ENCODE results near the gene AFMID. TPM values are rescaled to one million over a fixed set of nuclear protein-coding genes. Genes with fewer than 3 reads are reported as not detected.

AFMID gene
- total RNA-seq, 1 donor from 2014 or later: 25.5 TPM

DNA sequence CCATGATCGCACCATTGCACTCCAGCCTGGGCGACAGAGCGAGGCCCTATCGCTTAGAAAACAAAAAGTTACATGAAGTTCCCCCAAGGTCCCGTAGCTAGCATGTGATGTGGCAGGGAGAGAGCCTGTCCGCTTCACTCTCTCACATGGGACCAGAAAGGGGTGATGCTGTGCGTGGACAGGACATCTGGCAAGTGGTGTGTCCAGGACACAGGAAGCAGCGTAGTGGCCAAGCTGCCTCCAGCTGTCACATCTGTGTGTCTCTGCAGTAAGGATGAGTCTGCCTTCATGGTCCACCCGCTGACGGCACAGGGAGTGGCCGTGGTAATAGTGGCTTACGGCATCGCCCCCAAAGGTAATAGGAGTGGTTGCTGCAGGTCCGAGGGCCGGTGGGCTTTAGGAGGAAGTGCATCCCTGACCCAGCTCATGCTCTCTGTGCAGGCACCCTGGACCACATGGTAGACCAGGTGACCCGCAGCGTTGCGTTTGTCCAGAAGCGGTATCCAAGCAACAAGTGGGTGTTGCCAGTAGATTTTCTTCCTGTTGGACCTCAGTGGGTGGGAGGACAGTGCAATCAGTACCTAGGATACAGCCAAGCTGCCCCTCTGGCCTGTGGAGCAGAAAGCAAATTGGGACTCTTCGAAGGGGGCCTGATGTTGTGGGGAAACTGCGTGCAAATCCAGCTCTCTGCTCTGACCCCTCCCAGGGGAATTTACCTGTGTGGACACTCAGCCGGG lies 17.4 kb downstream of the AFMID start:
- no peak for DNase-seq (ENCODE audit: low spot score)
- no peaks in the 10 kb centered on the region for H3K9me3 Mint-ChIP-seq (ENCODE audit: low read depth)
- no peak overlapping the region for H3K27ac Mint-ChIP-seq (ENCODE audit: unreplicated experiment)
- TF ChIP-seq, protein P1, sequence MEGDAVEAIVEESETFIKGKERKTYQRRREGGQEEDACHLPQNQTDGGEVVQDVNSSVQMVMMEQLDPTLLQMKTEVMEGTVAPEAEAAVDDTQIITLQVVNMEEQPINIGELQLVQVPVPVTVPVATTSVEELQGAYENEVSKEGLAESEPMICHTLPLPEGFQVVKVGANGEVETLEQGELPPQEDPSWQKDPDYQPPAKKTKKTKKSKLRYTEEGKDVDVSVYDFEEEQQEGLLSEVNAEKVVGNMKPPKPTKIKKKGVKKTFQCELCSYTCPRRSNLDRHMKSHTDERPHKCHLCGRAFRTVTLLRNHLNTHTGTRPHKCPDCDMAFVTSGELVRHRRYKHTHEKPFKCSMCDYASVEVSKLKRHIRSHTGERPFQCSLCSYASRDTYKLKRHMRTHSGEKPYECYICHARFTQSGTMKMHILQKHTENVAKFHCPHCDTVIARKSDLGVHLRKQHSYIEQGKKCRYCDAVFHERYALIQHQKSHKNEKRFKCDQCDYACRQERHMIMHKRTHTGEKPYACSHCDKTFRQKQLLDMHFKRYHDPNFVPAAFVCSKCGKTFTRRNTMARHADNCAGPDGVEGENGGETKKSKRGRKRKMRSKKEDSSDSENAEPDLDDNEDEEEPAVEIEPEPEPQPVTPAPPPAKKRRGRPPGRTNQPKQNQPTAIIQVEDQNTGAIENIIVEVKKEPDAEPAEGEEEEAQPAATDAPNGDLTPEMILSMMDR (IDR thresholded peaks at IDR 0.05): no peak
- no peaks in the 10 kb centered on the region for H3K4me1 Mint-ChIP-seq (ENCODE audit: low read depth)
- no peak overlapping the region for H3K4me3 Mint-ChIP-seq (ENCODE audit: unreplicated experiment)
- H3K27me3 Mint-ChIP-seq (ENCODE audit: low read depth): no peaks in the 10 kb centered on the region
- peaks cover 4% of the 10 kb centered on the region for H3K36me3 Mint-ChIP-seq (ENCODE audit: low read depth)

DNA sequence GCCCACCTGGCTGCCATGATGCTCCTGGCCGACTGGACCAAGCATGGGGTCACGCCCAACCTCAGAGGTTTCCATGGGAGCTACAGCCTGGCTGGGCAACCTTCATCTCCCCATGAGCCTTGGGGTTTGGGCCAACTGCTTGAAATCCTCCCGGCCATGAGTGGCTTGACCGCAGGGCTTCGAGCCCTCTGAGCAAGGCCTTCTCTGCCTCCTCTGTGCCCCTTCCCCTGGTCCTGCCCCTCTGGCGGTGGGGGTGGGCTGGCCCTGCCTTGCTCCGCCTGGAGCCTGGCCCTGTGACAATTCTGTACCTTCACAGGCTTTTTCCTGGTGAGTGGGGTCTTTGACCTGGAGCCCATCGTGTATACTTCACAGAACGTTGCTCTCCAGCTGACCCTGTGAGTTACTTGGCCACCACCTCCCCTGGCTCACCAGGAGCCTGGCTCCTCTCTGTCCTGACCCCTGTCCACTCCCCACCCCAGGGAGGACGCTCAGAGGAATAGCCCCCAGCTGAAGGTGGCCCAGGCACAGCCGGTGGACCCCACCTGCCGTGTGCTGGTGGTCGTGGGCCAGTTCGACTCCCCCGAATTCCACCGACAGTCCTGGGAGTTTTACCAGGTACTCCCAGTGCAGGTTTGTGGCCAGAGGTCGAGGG lies 18.1 kb downstream of the AFMID start:
- no peak overlapping the region for H3K27ac Mint-ChIP-seq (ENCODE audit: unreplicated experiment)
- TF ChIP-seq, protein P1 (IDR thresholded peaks at IDR 0.05): no peak
- H3K4me1 Mint-ChIP-seq (ENCODE audit: low read depth): no peaks in the 10 kb centered on the region
- no peak for DNase-seq (ENCODE audit: low spot score)
- no peaks in the 10 kb centered on the region for H3K27me3 Mint-ChIP-seq (ENCODE audit: low read depth)
- H3K36me3 Mint-ChIP-seq (ENCODE audit: low read depth): peaks cover 4% of the 10 kb centered on the region
- H3K9me3 Mint-ChIP-seq (ENCODE audit: low read depth): no peaks in the 10 kb centered on the region
- no peak overlapping the region for H3K4me3 Mint-ChIP-seq (ENCODE audit: unreplicated experiment)

DNA sequence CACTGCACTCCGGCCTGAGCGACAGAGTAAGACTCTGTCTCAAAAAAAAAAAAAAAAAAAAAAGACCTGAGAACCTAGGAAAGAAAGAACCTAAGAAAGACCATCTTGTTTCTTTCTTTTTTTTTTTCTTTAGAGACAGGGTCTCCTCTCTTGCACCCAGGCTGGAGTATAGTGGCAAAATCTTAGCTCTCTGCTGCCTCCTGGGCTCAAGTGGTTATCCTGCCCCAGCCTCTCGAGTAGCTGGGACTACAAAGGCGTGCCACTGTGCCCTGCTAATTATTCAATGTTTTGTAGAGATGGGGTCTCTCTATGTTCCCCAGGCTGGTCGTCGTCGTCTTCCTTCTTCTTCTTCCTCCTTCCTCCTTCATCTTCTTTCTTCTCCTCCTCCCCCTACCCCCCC lies 19.1 kb downstream of the AFMID start:
- DNase-seq (ENCODE audit: low spot score): no peak
- TF ChIP-seq, protein P1 (IDR thresholded peaks at IDR 0.05): peak; percentile 22
- no peak overlapping the region for H3K27ac Mint-ChIP-seq (ENCODE audit: unreplicated experiment)
- H3K4me1 Mint-ChIP-seq (ENCODE audit: low read depth): peaks cover 3% of the 10 kb centered on the region
- no peaks in the 10 kb centered on the region for H3K27me3 Mint-ChIP-seq (ENCODE audit: low read depth)
- H3K4me3 Mint-ChIP-seq (ENCODE audit: unreplicated experiment): no peak overlapping the region
- peaks cover 4% of the 10 kb centered on the region for H3K36me3 Mint-ChIP-seq (ENCODE audit: low read depth)
- H3K9me3 Mint-ChIP-seq (ENCODE audit: low read depth): no peaks in the 10 kb centered on the region

DNA sequence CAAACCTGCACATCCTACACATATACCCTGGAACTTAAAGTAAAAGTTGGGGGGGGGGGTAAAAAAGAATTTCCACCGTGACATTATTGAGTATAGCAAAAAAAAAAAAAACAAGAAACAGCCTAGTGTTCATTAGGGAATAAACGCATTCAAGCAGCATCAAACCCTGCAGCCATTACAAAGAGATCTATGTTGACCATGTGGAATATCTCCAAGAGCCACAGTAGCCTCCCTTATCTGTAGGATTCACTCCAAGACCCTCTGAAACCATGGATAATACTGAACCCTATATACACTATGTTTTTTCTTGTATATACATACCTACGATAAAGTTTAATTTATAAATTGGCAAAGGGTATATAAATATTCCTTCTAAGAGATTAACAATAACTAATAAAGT lies 21.3 kb downstream of the AFMID start:
- Mint-ChIP-seq H3K27ac (ENCODE audit: unreplicated experiment) (no peak overlapping the region), H3K4me3 (ENCODE audit: unreplicated experiment) (no peak overlapping the region), H3K9me3 (ENCODE audit: low read depth) (no peaks in the 10 kb centered on the region), H3K27me3 (ENCODE audit: low read depth) (no peaks in the 10 kb centered on the region), H3K4me1 (ENCODE audit: low read depth) (peaks cover 12% of the 10 kb centered on the region), H3K36me3 (ENCODE audit: low read depth) (peaks cover 4% of the 10 kb centered on the region)
- TF ChIP-seq, protein P1 (IDR thresholded peaks at IDR 0.05): no peak
- no peak for DNase-seq (ENCODE audit: low spot score)

DNA sequence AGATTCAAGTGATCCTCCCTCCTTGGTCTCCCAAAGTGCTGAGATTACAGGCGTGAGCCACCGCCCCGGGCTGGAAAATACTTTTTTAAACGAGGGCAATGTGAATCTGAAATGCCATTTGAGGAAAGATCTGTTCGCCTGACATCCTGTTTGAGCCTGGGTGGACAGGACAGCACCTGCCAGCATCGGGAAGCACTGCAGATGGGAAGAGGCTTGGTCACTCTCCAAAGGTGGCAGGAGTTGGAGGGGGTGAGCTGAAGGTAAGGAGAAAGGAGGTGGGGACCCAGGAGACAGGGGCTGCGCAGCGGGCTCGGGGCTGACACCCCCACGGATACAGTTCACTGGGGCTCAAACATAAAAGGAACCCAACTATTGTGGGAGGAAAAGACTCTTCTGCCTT lies 22.9 kb downstream of the AFMID start:
- Mint-ChIP-seq H3K27me3 (ENCODE audit: low read depth) (no peaks in the 10 kb centered on the region), H3K27ac (ENCODE audit: unreplicated experiment) (no peak overlapping the region), H3K36me3 (ENCODE audit: low read depth) (peaks cover 2% of the 10 kb centered on the region), H3K9me3 (ENCODE audit: low read depth) (no peaks in the 10 kb centered on the region), H3K4me1 (ENCODE audit: low read depth) (peaks cover 16% of the 10 kb centered on the region), H3K4me3 (ENCODE audit: unreplicated experiment) (no peak overlapping the region)
- no peak for DNase-seq (ENCODE audit: low spot score)
- TF ChIP-seq, protein P1 (IDR thresholded peaks at IDR 0.05): no peak
